NCI-H2029 treated with DMSO at 0.1 percent for 48 hours (cell line): ENCODE data around the gene ALPK3.

Experiments used
- DNase-seq: peaks from one replicate; lab custom pipeline; 2025; lab: John Stamatoyannopoulos, UW

Gene ALPK3

GRCh38 chr15:84797801-84798200, 19.4 kb upstream of the ALPK3 start:
- DNase-seq: no peak

GRCh38 chr15:84798436-84798946, 18.7 kb upstream of the ALPK3 start:
- DNase-seq: no peak

DNA sequence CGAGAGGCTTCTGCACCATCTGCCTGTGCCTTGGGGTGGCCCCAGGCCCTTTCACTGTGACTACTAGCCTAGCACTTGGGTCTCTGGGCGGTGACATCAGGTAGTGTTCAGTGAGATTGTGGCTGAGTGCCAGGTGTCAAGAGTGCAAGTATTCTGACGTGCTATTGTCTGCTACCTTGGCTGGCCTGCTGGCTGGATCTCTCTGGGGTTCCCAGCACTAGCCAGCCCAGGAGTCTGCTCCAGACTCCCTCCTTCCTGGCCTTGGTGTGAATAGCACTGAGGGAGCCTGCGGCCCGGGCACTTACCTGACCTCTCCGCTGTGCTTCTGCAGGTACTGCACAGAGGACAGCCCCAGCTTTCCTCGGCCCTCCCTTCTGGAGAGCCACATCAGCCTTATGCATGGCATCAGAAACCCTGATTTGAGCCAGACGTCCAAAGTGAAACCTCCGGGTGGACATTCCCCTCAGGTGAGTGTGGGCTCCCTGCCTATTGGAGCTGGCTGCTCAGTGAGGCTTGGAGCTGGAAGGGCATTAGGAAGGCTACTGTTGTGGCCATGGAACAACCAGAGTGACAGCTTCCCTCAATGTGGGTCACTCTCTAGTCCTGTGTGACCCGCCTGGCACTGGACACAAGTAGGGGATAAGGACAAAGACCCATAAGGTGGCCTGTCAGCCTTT, 17.5 kb upstream of the ALPK3 start:
- no peak for DNase-seq

DNA sequence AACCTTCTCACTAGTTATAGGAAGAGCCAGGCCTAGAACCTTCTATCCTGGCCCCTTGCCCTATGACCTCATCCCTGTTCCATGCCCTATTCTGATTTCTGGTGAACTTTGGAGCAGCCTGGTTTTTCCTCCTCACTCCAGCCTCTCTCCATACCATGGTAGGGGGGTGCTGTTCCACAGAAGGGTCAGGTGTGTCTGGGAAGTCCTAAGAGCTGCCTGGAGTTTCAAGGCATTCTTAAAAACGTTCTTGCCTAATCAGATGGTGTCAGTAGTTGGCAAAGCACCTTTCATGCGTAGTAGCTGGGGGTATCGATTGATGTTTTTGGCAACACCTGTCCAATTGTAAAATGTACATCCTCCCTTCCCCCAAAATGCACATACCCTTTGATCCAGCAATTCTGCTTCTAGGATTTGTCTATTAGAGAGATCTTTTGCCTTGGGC, 16.8 kb upstream of the ALPK3 start:
- no peak for DNase-seq

- no peak for DNase-seq
Measured at GRCh38 chr15:84804005-84804900, 12.9 kb upstream of the ALPK3 start.

DNA sequence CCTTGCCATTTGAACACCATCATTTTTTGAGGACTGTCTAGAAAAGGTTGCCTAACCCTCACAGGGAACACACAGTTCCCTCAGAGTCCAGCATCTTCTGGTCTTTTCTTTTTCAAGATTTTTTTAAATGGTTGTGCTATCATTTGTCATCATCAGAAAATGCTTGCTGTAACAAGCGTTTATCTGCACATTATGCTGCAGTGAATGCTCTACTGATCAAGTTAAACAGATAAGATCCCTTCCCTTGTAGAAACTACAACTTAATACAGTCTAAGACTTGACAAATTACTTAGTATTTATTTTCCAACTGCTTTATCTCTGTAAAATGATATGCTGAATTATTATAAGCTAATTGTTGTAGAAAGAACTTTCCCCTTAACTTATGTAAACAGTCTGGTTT, 11.9 kb upstream of the ALPK3 start:
- DNase-seq: no peak

- DNase-seq: no peak
Measured at GRCh38 chr15:84807228-84807627, 9.9 kb upstream of the ALPK3 start.

DNA sequence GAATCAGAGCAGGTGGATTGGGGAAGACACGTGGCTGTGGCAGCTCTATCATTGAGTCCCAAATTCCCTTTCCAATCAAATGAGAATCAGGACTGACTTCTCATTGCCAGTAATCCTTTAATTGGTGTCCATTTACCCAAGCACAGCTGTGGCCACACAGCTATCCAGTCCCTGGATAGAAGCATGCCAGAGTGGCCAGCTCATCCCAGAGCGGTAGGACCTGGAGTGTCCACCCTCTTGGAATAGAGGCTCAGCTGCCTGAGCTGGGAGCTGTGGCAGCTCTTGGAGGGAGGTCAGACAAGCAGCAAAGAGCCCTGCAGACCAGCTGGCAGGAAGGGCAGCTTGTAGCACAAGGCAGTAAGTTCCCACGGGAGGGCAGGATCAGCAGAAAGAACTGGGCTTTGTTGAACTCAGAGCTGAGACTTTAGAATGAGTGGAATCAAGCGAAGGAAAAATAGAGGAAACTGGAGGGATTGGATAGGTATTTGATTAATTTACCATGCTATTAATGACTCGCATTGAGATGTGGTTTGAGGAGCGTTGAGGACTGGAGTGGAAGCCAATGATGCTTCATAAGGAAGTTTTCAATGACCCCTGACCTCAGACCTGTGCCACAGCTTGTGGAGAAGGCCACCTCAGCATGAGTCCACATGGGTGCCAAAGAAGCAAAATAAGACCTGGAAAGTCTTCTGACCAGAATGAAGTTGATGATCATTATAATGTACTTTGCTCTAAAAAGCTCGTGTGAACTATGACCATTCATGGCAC, 6.9 kb upstream of the ALPK3 start:
- DNase-seq: no peak

- DNase-seq: no peak
Measured at GRCh38 chr15:84811151-84811550, 6.0 kb upstream of the ALPK3 start.

GRCh38 chr15:84811828-84812227, 5.3 kb upstream of the ALPK3 start:
- no peak for DNase-seq

DNA sequence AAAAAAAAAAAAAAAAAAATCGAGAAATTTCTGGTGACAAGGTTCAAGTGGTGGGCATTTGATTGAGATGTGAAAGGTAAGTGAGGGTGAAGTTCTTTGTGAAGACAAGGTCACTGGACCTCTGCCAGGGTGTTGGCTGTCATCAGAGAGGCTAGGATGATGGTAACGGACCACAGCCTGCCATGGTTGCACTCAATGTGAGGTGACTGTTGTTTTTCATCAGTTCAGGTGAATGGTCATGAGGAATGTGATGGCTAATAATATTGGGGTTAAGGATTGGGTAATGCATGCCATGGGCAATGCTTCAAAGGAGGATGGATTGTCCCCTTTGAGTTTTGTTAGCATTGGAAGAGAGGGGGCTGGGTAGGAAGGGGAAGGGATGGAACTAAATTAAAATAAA, 4.3 kb upstream of the ALPK3 start:
- no peak for DNase-seq

- DNase-seq: no peak
Measured at GRCh38 chr15:84813435-84813834, 3.7 kb upstream of the ALPK3 start.

- DNase-seq: no peak
Measured at GRCh38 chr15:84813931-84814330, 3.2 kb upstream of the ALPK3 start.

DNA sequence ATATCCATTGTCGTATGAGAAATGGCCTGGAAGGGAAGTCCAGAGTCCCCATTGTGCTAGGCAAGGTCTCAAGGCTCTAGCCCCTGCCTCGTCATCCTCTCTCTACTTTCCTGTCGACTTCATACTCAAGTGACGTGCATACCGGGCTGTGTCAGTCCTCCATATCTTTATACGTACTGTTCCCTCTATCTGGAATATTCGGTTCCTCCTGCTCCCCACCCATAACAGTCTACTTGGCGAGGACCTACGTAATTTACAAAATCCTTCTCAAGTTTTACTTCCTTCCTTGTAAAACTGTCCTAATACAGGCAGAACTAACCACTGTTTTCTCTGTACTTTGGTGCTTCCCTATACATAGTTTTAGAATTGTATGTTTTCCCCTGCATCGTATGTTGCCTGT, 2.2 kb upstream of the ALPK3 start:
- no peak for DNase-seq

DNA sequence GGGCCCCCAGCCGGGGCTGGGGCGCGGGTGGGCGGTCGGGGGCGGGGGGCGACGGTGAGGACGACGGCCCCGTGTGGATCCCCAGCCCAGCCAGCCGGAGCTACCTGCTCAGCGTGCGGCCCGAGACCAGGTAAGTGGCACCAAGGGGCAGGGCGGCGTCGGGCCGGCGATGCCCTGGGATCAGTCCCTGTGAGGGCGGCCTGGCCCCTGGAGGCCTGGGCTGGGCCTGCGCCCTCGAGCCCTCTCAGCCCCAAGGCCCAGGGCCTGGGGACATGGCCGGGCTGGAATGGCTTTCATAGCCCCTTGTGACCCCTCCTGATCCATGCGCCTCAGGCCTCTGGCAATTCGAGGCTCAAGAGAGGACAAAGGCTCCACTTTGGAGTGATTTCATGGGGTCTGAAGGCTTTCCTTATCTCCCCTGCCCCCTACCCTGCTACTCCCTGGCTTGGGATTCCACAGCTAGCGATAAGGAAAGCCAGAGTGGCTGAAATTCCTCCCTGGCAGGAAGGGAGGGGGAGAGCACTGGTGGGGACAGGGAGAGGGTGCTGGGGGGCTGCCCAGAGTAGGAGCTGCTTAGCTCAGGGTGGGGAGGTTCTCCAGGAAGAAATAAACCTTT, 418 bp downstream of the ALPK3 start:
- no peak for DNase-seq

GRCh38 chr15:84818261-84819131, 1.3 kb downstream of the ALPK3 start:
- peak; percentile 45 for DNase-seq

- no peak for DNase-seq
Measured at GRCh38 chr15:84819291-84819768, 2.2 kb downstream of the ALPK3 start.

DNA sequence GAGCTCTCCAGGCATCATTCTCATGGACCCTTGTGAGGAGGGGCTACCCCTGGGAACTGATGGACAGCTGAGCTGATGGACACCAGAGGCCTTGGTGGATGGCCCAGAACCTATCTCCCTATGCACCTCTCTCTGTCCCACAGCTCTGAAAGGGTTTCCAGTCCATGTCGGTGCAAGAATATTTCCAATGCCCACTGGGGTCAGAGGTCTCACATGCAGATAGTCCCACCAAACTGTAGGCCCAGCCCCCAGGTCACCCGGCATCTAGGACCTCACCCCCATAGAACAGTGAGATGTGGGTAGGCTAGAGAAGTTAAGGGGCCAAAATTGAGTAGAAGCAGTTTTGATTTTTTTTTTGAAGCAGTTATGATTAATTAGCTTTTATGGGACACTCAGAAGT, 2.6 kb downstream of the ALPK3 start:
- DNase-seq: no peak

DNA sequence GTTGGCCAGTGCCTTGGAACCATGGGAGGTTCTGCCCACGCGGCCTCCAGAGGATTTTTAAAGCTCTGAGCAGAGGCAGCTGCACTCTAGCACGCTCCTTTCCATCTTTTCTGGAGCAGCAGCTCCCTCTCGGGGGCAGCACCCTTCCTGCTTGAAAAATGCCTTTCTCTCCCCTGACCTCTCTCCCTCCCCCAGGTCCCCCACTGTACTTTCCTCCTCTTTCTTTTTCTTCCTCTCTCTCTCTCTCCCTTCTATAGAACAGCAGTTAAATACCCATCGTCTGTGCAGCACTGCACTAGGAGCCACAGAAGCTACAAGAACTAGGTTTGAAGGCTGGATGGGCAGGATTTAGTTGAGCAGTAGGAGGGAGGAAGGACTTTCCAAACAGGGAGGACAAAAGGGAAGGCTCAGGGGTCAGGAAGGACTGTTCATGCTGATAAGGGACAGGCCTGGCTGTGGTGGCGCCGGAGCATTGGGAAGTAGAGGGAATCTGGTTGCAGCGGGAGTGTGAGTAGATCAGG, 4.4 kb downstream of the ALPK3 start:
- DNase-seq: no peak

GRCh38 chr15:84822653-84823281, 5.6 kb downstream of the ALPK3 start:
- DNase-seq: no peak
